WTC11 (cell line): ENCODE results near the gene G0S2. TPM values are rescaled to one million over a fixed set of nuclear protein-coding genes. Genes with fewer than 3 reads are reported as not detected.

ENCODE experiments used
- ATAC-seq: fragments of 200-7000 bp; cut with Tn5 transposase; 2 replicates; pipeline ENCODE4 v1.10.0; 2021; ENCODE audit warnings: mild to moderate bottlenecking, moderate library complexity
- CTCF ChIA-PET: fragments of 300-600 bp; sonication (Branson Sonifier 250); formaldehyde crosslinking; loops from one replicate; lab custom pipeline; 2021; ENCODE audit warnings: antibody characterized with exemption; lab: Charles Lee
- POLR2A ChIA-PET: fragments of 350-600 bp; sonication (Branson Sonifier 250); formaldehyde crosslinking; loops from one replicate; lab custom pipeline; 2021; ENCODE audit warnings: antibody characterized with exemption; lab: Charles Lee
- DNase-seq: peaks from one replicate; pipeline ENCODE4 v3.0.0; 2021; ENCODE audit warnings: low spot score
- H3K27ac Mint-ChIP-seq: 2 replicates; pipeline ENCODE4 v1.8.0; 2021; ENCODE audit warnings: mixed read lengths
- H3K27me3 Mint-ChIP-seq: 2 replicates; pipeline ENCODE4 v1.8.0; 2021; ENCODE audit warnings: low read depth, mild to moderate bottlenecking, moderate library complexity, mixed read lengths
- H3K36me3 Mint-ChIP-seq: 2 replicates; pipeline ENCODE4 v1.8.0; 2021; ENCODE audit warnings: mixed read lengths
- H3K4me1 Mint-ChIP-seq: 2 replicates; pipeline ENCODE4 v1.8.0; 2022; ENCODE audit warnings: mixed read lengths
- H3K4me3 Mint-ChIP-seq: 2 replicates; pipeline ENCODE4 v1.8.0; 2021; ENCODE audit warnings: mild to moderate bottlenecking, moderate library complexity, mixed read lengths
- H3K9me3 Mint-ChIP-seq: 2 replicates; pipeline ENCODE4 v1.8.0; 2021; ENCODE audit warnings: mixed read lengths
- AFF4 ChIP-seq: sonication (generic); formaldehyde crosslinking; IDR thresholded peaks from 2 replicates; pipeline ENCODE4 v1.8.1; 2023; ENCODE audit warnings: mild to moderate bottlenecking, missing genetic modification reagents, borderline replicate concordance
- CBFB ChIP-seq: sonication (generic); formaldehyde crosslinking; IDR thresholded peaks from 2 replicates; pipeline ENCODE4 v1.8.1; 2022; ENCODE audit warnings: mild to moderate bottlenecking, low read depth, missing genetic modification reagents
- E2F1 ChIP-seq: sonication (generic); formaldehyde crosslinking; IDR thresholded peaks from 2 replicates; pipeline ENCODE4 v1.8.0; 2022; ENCODE audit warnings: mild to moderate bottlenecking, missing genetic modification reagents
- ETV6 ChIP-seq: sonication (generic); formaldehyde crosslinking; IDR thresholded peaks from 2 replicates; pipeline ENCODE4 v1.8.1; 2022; ENCODE audit warnings: mild to moderate bottlenecking, missing genetic modification reagents
- MXD4 ChIP-seq: fragments of 250-450 bp; sonication (Bioruptor Pico); IDR thresholded peaks from 2 replicates; pipeline ENCODE4 v1.8.0; 2021; ENCODE audit warnings: mild to moderate bottlenecking, moderate library complexity, borderline replicate concordance
- MYBL2 ChIP-seq: sonication (generic); formaldehyde crosslinking; IDR thresholded peaks from 2 replicates; pipeline ENCODE4 v1.8.1; 2023; ENCODE audit warnings: mild to moderate bottlenecking, moderate library complexity, missing genetic modification reagents
- PRDM15 ChIP-seq: sonication (generic); formaldehyde crosslinking; IDR thresholded peaks from 2 replicates; pipeline ENCODE4 v1.8.0; 2022; ENCODE audit warnings: missing genetic modification reagents
- RORB ChIP-seq: fragments of 250-450 bp; sonication (Bioruptor Pico); IDR thresholded peaks from 2 replicates; pipeline ENCODE4 v1.9.0; 2021; ENCODE audit warnings: mild to moderate bottlenecking
- SP1 ChIP-seq: sonication (generic); formaldehyde crosslinking; conservative IDR thresholded peaks from 2 replicates; pipeline ENCODE4 v1.8.1; 2022; ENCODE audit warnings: missing genetic modification reagents
- ZNF219 ChIP-seq: sonication (generic); formaldehyde crosslinking; IDR thresholded peaks from 2 replicates; pipeline ENCODE4 v1.8.0; 2023; ENCODE audit warnings: missing genetic modification reagents, mild to moderate bottlenecking, borderline replicate concordance
- total RNA-seq: library from RNA; stranded (reverse); gene quantifications from 3 replicates; pipeline ENCODE4 v1.2.3, GENCODE V29; 2021
- TF ChIP-seq, protein P1 (sequence below): sonication (generic); formaldehyde crosslinking; IDR thresholded peaks from 2 replicates; pipeline ENCODE4 v1.8.1; 2023; ENCODE audit warnings: mild to moderate bottlenecking, missing genetic modification reagents, moderate library complexity
- TF ChIP-seq, protein P2 (sequence below): sonication (generic); formaldehyde crosslinking; IDR thresholded peaks from 2 replicates; pipeline ENCODE4 v1.8.0; 2022; ENCODE audit warnings: mild to moderate bottlenecking, missing genetic modification reagents
- TF ChIP-seq, protein P3 (sequence below): sonication (generic); formaldehyde crosslinking; IDR thresholded peaks from 2 replicates; pipeline ENCODE4 v1.8.0; 2022; ENCODE audit warnings: mild to moderate bottlenecking, missing genetic modification reagents

The G0S2 gene
- total RNA-seq, 1 experiment from 2014 or later, result 0.81 TPM

- Mint-ChIP-seq H3K36me3 (no peaks in the 10 kb centered on the region), H3K27me3 (peaks cover 56% of the 10 kb centered on the region), H3K27ac (no peak overlapping the region), H3K4me1 (peaks cover 18% of the 10 kb centered on the region), H3K9me3 (peaks cover 4% of the 10 kb centered on the region), H3K4me3 (no peak overlapping the region)
- TF ChIP-seq CBFB (CRISPR knock-in tag) (no peak), MYBL2 (CRISPR knock-in tag) (no peak), AFF4 (CRISPR knock-in tag) (no peak), MXD4 (CRISPR knock-in tag) (no peak), PRDM15 (CRISPR knock-in tag) (no peak), RORB (CRISPR knock-in tag) (no peak), ETV6 (CRISPR knock-in tag) (no peak), ZNF219 (CRISPR knock-in tag) (no peak), E2F1 (no peak), SP1 (CRISPR knock-in tag) (no peak)
- TF ChIP-seq, protein P1, sequence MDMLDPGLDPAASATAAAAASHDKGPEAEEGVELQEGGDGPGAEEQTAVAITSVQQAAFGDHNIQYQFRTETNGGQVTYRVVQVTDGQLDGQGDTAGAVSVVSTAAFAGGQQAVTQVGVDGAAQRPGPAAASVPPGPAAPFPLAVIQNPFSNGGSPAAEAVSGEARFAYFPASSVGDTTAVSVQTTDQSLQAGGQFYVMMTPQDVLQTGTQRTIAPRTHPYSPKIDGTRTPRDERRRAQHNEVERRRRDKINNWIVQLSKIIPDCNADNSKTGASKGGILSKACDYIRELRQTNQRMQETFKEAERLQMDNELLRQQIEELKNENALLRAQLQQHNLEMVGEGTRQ (CRISPR knock-in tag), result no peak
- TF ChIP-seq, protein P2, sequence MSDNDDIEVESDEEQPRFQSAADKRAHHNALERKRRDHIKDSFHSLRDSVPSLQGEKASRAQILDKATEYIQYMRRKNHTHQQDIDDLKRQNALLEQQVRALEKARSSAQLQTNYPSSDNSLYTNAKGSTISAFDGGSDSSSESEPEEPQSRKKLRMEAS (CRISPR knock-in tag), result no peak; the same call in 1 of the 2 replicates
- TF ChIP-seq, protein P3, sequence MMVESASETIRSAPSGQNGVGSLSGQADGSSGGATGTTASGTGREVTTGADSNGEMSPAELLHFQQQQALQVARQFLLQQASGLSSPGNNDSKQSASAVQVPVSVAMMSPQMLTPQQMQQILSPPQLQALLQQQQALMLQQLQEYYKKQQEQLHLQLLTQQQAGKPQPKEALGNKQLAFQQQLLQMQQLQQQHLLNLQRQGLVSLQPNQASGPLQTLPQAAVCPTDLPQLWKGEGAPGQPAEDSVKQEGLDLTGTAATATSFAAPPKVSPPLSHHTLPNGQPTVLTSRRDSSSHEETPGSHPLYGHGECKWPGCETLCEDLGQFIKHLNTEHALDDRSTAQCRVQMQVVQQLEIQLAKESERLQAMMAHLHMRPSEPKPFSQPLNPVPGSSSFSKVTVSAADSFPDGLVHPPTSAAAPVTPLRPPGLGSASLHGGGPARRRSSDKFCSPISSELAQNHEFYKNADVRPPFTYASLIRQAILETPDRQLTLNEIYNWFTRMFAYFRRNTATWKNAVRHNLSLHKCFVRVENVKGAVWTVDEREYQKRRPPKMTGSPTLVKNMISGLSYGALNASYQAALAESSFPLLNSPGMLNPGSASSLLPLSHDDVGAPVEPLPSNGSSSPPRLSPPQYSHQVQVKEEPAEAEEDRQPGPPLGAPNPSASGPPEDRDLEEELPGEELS, result no peak
- ChIA-PET POLR2A (interaction anchor here (1.0 kb wide), 2 partner anchors 43 to 83 kb away, joined by 3 to 4 read pairs; no protein-coding TSS in a partner anchor), CTCF (no interaction called here)
- ATAC-seq, result no peak
- no peak for DNase-seq
Measured at GRCh38 chr1:209672705-209673630, 2.2 kb upstream of the G0S2 start.
